HUDEP-2 (cell line): ENCODE data around the gene TNIK.
A peak's percentile ranks its signal among the peaks of the same experiment; 100 is the strongest.
"Not testable (repeated sequence)": the region's sequence is repeated elsewhere in the genome, so short reads cannot be mapped to it uniquely, and the experiment has no call there.

Experiments
- DNase-seq, 76 experiments: peaks; one replicate each; lab custom pipeline; 2025; ENCODE audit not compliant: unreplicated experiment in 76 of 76; lab: John Stamatoyannopoulos, UW

TNIK gene

GRCh38 chr3:171121801-171122200, 338.4 kb downstream of the TNIK start:
- no peak for DNase-seq

DNA sequence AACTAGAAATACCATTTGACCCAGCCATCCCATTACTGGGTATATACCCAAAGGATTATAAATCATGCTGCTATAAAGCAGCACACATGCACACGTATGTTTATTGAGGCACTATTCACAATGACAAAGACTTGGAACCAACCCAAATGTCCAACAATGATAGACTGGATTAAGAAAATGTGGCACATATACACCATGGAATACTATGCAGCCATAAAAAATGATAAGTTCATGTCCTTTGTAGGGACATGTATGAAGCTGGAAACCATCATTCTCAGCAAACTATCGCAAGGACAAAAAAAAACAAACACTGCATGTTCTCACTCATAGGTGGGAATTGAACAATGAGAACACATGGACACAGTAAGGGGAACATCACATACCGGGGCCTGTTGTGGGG, 340.8 kb downstream of the TNIK start:
- DNase-seq: not testable (repeated sequence)

GRCh38 chr3:171118993-171119392, 341.2 kb downstream of the TNIK start:
- DNase-seq: not testable (repeated sequence)

DNA sequence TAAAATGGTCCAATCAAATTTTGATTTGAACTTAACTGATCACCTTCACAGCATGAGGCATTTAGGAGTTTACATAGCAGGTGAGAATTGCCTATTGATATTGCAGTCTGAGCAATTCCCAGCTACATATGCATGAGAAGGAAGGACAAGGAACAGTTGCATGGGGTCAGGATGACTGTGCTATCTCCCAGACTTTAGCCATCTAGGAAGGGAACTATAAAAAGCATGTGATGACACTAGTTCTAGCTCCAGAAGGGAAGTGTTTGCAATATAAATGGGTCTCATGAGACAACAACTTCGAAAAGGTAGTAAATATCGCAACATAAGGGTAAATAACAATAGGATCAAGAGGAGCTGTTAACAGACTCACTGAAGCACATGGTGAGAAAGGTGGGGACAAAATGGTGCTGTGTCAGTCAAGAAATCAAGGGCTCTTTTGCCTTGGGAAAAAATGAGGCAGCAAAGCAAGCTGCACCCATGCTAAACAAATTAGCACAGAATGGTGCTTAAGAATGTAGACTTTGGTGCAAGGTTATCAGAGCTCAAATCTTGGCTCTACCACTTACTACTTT, 343.3 kb downstream of the TNIK start:
- no peak for DNase-seq

- DNase-seq: no peak
These were observed 343.8 kb downstream of the TNIK start for GRCh38 chr3:171116365-171116764.

- no peak for DNase-seq
These were observed 344.5 kb downstream of the TNIK start for GRCh38 chr3:171115667-171116066.

GRCh38 chr3:171113716-171114115, 346.5 kb downstream of the TNIK start:
- DNase-seq: no peak

GRCh38 chr3:171110715-171111114, 349.5 kb downstream of the TNIK start:
- no peak for DNase-seq

DNA sequence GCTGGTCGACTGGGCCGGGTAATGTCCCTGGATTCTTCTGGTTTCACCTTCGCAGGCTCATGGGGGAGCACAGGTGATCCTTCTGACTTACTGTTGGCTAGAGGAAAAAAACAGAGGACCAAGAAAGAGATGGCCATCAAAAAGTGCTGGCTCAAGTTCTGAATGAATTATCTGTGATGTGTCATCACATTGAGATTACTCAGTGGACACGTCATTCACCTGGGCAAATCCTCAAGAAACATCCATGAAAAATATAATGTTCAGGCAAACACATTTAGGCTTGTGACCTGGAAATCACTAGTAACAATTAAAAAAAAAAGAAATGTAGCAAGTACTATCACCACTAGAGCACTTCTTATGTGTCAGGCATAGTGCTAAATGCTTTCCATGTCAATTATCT, 352.1 kb downstream of the TNIK start:
- DNase-seq: no peak

- no peak for DNase-seq
These were observed 357.0 kb downstream of the TNIK start for GRCh38 chr3:171103185-171103584.

DNA sequence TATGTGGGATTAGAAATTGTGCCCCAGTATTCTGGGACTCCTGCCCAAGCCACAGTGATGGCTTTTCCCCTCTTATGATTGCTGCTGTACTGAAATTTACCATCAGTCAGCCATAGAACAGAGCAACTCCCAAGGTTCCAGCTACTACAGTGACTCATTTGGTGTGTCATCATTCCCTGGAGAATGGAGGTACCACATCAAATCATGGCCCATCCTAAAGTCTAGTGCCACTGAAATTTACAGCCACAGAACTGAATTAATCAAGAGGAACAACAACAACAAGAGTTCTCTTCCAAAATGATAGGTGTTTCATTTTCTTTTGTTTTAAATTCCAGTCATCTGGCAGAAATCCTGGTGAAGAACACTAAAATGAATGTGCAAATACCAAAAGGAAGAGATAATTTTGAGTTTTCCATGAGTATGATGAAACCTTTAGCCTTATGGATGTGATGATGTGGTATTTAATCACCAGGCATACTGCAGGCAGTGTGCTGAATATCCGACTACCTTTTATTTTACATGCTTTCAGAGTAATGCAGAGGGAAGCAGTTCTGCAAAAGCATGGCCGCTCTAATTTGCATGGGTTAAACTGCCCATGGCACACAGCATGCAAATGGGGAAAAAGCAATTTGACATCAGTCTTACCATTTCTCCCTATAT, 358.1 kb downstream of the TNIK start:
- DNase-seq: no peak

GRCh38 chr3:171099911-171100310, 360.3 kb downstream of the TNIK start:
- DNase-seq: no peak

DNA sequence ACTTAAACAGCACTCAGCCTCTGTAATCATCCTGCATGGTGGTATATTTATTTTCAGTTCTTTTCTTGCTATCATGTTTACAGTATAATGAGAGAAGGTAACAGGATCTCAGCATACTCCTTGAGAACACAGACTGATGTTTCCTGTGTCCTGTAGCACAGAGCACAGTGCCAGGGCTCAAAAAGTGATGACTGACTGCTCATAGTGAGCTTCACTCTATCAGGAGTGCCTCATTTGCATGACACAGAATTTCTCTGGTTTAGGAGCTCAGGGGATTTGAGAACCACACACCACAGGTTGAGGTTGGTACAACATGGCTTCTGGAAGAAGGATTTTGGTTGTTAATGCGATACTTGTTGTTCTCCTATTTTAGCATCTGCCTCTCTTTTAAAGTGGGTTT, 365.1 kb downstream of the TNIK start:
- DNase-seq: no peak

- no peak for DNase-seq
These were observed 365.8 kb downstream of the TNIK start for GRCh38 chr3:171094411-171094810.

DNA sequence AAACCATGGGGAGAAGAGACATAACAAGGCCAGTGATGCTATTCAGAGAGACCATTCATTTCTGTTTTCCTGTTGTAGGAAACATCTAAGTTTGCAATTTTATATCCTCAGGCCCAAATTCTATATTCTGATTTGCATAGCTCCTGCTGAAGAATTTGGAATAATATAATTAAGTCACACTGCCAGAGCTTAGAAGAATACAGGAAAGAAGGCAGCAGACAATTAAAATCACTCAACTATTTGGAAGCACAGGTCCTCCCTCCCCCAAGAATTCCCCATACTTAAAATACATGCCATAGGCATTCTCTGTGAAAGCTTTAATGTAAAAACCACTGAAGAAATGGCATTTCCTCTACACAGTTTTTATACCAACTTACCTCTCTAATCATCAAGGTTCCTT, 366.7 kb downstream of the TNIK start:
- no peak for DNase-seq

- DNase-seq: no peak
These were observed 367.7 kb downstream of the TNIK start for GRCh38 chr3:171092467-171092911.

DNA sequence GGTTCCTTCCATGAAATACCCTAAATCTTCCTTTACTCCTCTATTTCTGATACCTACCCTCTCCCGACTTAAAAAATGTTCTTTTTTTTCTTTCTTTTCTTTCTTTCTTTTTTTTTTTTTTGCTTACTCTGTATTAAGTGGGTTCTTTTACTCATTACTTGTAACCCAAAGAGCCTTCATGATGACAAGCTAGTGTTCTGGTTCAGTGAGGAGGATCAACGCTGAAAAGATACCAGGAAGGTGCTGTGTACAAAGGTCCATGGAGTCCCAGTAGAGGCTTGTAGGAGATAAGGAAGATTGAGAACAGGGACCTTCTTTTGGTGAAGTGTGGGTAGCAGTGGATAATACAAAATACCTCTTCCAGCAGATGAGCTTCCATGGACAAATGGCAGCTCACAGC, 369.9 kb downstream of the TNIK start:
- no peak for DNase-seq

- DNase-seq: peak in 12 of 76 experiments; percentile 0 to 29 (median 8)
These were observed 371.0 kb downstream of the TNIK start for GRCh38 chr3:171088964-171089754.

- DNase-seq: no peak
These were observed 371.7 kb downstream of the TNIK start for GRCh38 chr3:171088496-171088895.

DNA sequence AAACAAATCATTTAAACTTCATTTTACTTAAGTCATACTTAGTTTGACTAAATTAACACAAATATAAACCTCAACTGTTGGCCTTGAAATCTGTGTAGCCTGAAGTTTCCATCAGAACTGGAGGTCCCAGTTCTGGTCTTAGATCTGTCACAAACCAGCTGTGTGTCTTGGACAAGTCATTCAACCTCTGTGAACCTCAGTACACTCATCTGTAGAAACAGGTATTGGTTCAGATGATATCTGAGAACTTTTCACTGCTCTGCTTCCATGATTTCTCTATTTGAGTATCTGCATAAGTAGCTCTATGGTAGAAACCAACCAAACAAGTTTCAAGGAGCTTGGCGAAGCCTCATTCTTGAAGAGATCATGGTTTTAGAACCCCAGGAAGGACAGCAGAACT, 373.3 kb downstream of the TNIK start:
- no peak for DNase-seq

GRCh38 chr3:171077261-171077660, 382.9 kb downstream of the TNIK start:
- DNase-seq: no peak

GRCh38 chr3:171072432-171072831, 387.8 kb downstream of the TNIK start:
- no peak for DNase-seq
